GM18868 (cell line): Measurements from ENCODE around the gene NUCB1.

ENCODE experiments used
- ATAC-seq: cut with Tn5 transposase; IDR thresholded peaks from one replicate; pipeline ENCODE4 v1.9.1; 2021; ENCODE audit warnings: mild to moderate bottlenecking, moderate library complexity; ENCODE audit not compliant: unreplicated experiment

The NUCB1 gene

DNA sequence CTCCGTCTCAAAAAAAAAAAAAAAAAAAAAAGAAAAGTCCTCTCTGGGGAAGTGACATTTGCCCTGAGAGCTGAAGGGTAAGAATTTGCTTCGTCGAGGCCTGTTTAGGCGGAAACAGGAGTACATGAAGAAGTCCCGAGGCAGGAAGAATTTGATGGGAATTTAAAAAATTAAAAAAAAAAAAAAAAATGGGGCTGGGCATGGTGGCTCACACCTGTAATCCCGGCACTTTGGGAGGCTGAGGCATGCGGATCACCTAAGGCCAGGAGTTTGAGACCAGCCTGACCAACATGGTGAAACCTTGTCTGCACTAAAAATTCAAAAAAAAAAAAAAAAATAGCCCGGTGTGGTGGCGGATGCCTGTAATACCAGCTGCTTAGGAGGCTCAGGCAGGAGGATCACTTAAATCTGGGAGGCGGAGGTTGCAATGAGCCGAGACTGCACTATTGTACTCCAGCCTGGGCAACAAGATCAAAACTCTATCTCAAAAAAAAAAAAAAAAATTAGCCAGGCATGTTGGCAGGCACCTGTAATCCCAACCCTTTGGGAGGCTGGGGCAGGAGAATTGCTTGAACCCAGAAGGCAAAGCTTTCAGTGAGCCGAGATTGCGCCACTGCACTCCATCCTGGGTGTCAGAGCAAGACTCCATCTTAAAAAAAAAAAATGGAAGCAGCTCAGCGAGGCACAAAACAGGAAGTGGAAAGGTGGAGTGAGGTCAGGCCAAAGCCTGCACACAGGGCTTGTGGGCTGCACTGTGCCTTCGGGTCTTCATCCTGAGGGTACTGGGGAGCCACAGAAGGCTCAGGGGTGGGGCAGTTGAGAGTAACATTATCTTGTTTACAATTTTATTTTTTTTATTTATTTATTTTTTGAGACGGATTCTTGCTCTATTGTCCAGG, 59.5 kb downstream of the NUCB1 start:
- ATAC-seq, result no peak

GRCh38 chr19:48961051-48961649, 61.0 kb downstream of the NUCB1 start:
- ATAC-seq, result no peak

GRCh38 chr19:48961673-48962028, 61.5 kb downstream of the NUCB1 start:
- no peak for ATAC-seq

DNA sequence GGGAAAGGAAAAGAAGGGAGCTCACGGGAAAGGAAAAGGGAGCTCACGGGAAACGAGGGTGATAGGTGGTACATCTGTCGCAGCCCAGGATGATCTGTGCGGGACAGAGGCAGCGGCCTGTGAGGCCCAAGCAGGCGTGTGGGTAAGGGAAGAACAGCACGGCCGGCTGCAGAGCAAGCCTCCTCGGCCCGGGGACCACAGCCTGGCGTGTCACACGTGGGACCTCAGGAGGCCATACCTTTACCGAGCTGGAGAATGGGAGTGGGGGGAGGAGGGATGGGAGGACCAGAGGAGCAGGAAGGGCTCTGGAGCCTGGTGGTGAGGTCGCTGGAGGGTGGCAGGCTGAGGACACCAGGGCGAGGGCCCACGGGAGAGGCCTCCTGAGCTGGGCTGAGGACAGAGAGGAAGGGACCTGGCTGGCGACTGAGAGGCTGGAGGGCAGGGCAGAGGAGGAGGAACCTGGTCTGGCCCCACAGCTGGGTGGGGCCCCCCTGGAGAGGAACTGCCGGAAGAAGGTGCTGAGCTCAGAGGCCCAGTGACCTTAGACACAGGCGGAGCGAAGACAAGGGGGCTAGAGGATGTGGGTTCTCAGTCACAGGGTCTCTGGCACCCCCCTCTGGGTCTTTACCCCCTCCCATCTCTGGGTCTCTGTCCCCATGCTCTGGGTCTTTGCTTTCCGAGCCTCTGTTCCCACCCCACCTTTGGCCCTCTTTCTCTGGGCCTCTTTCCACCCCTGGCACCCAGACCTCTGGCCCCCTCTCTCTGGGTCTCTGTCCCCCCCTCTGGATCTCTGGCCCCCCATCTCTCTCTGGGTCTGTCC, 62.1 kb downstream of the NUCB1 start:
- peak; percentile 34 for ATAC-seq

- ATAC-seq, result no peak
Observed at GRCh38 chr19:48962849-48963165, 62.7 kb downstream of the NUCB1 start.

DNA sequence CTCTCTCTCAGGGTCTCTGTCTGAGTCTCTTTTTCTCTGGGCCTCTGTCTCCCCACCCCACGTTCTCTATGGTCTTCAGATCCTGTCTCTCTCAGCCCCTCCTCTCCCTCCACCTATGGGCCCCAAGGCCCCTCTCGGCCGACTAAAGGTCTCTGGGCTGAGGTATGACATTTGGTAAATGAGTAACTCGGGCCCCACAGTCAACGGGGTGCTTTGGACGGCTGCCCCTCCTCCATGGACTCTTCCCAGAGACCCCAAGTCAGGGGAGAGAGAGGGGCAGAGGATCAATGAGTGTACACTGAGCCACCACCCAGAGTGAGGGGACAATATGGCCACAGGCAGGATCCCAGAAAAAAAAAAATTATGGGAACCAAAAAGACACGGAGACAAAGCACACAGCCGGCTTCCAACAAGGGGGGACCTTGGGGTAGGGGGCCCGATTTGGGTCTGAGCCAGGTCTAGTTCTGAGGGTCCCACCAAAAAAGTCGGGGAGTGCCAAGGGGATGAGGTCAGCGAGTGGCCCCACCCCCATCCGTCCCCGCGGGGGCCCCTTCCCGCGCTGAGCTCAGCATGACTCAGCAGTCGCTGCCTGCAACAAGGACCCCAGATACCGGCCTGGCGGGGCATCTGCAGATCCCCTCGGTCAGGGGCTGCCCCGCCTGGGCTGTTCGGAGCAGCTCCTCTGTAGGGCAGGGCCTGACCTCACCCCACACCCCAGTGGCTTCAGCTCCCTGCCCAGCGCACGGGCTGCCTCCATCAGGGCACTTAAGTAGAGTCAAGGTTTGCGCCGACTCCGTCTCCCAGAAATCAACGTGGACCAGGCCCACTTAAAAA, 63.5 kb downstream of the NUCB1 start:
- no peak for ATAC-seq

DNA sequence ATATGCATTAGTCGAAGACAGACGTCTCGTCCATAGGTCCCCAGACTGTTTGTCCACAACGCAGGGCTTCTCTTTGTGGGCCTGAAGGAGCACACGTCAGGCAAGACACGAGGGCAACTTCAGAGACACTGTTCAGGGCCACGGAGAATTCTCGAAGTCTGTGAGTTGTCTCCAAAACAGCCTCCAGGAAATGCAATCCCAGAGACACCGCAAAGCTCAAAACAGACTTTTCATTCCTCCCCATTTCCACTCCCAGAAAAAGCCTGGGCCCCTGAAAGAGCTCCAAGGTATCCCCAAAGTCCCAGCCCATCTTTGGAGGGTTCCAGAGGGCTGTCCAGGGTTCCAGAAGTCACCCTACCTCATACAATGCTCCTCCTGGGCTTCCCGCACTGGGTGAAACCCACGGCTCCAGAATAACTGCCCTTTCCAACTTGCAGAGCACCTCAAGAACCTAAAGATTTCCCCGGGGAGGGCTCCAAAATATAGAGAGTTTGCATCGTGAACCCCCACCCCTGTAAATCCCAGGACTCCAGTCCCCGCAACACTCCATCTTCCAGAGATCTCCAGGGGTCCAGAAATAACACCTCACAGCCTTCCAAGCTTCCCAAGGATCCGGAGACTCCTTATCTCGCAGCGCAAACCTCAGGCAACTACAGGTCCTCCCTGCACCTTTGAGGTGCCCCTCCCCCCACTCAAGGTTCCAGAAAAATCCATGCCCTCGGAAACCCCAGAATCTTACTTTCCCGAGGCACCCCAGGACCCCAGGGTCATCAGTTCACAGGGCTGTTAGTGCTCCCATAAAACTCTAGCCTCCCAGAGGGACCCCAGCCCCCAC, 64.3 kb downstream of the NUCB1 start:
- no peak for ATAC-seq

- ATAC-seq, result peak; percentile 58
Observed at GRCh38 chr19:48965040-48965805, 65.1 kb downstream of the NUCB1 start, which contains the start of gene FTL. Gene FTL, plus strand, starts transcription at chr19:48965309. Its CDS starts 199 bp downstream, at chr19:48965508.

DNA sequence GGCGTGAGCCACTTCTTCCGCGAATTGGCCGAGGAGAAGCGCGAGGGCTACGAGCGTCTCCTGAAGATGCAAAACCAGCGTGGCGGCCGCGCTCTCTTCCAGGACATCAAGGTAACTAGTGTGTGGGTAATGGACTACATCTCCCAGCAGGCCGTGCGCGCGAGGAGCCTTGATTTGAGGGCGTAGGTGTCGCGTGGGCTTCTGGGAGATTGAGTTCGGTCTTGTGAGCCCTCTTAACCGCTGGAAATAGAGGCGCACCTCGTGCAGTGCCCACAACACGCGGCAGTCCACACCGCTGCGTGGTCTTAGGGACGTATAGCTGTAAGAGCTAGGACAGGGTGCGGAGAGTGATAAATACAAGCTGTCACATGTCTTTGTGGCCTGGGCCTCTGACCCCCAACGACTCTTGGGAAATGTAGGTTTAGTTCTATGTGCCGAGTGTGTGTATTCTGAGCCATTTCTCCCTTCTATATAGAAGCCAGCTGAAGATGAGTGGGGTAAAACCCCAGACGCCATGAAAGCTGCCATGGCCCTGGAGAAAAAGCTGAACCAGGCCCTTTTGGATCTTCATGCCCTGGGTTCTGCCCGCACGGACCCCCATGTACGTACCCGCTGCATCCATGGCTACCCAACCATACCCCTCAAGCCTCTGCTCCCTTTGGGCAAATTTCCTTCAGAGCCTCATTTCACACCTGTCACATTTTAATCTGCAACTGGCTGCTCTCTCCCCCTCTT, 65.9 kb downstream of the NUCB1 start:
- ATAC-seq, result peak; percentile 15

- no peak for ATAC-seq
Observed at GRCh38 chr19:48966541-48967345, 66.6 kb downstream of the NUCB1 start.

GRCh38 chr19:48967346-48968178, 67.5 kb downstream of the NUCB1 start:
- ATAC-seq, result no peak

DNA sequence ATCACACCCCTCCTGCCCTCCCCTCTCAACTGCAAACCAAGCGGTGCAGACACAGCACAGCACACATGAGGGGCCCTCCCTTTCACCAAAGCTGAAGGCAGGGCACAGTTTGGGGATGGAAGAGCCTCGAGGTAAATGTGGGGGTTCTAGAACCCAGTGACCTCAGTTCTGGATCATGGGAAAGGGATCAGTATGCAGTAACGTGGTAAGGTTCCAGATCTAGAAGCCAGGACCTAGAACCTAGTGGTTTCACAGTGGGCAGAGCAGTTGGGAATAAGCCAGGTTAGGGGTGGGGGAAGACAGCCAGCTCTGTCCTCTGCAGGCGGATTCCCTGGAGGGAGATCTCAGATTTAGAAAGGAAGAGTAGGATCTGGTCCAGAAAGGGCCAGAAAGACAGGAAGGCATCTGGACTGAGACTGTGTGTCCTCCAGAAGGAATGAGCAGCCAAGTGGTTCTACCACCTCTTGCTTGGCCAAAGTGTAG, 68.1 kb downstream of the NUCB1 start:
- no peak for ATAC-seq

GRCh38 chr19:48968813-48969218, 68.7 kb downstream of the NUCB1 start:
- no peak for ATAC-seq

- ATAC-seq, result no peak
Observed at GRCh38 chr19:48969276-48970138, 69.4 kb downstream of the NUCB1 start.

DNA sequence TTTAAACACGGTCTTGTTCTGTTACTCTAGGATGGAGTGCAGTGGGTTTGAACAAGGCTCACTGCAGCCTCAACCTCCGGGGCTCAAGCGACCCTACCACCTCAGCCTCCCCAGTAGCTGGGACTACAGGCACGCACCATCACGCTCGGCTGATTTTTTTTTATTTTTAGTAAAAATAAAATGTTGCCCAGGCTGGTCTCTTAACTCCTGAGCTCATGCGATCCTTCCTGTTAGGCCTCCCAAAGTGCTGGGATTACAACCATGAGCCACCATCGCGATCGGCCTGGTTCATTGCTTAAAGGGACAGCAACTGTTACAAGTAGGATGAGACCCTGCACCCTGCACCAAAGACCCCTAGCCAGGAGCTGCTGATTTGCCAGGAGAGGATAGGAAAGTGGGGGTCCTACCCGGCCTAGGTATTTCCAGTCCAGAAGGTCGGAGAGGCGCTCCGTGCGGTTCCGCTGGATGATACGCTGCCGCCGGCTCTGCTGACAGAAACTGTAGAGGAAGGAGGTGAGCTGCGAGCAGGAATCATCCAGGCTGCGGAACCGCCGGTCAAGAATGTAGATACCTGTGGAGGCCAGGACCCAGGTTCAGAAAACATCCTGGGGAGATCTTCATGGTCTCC, 70.1 kb downstream of the NUCB1 start:
- no peak for ATAC-seq
